ENCODE data around the gene ZBTB20.

The ZBTB20 gene

GRCh38 chr3:114295946-114296345, 851.1 kb downstream of the ZBTB20 start:
- DNase-seq (ENCODE audit: low spot score in 2 of 2) (no peak), ATAC-seq (no peak)
- Mint-ChIP-seq H3K9me3 (no peaks in the 10 kb centered on the region), H3K36me3 (peaks cover 76% of the 10 kb centered on the region), H3K4me3 (peak overlapping the region; percentile 70), H3K27ac (peak overlapping the region; percentile 88), H3K4me1 (peaks cover 75% of the 10 kb centered on the region)

GRCh38 chr3:114294940-114295480, 852.1 kb downstream of the ZBTB20 start:
- H3K4me3 Mint-ChIP-seq: peak overlapping the region; percentile 70
- H3K4me1 Mint-ChIP-seq: peaks cover 79% of the 10 kb centered on the region
- H3K36me3 Mint-ChIP-seq: peaks cover 74% of the 10 kb centered on the region
- H3K27ac Mint-ChIP-seq: peak overlapping the region; percentile 88
- H3K9me3 Mint-ChIP-seq: no peaks in the 10 kb centered on the region
- peak; percentile 3 for ATAC-seq
- DNase-seq (ENCODE audit: low spot score in 2 of 2): no peak

GRCh38 chr3:114293838-114294535, 853.1 kb downstream of the ZBTB20 start, which contains the start of gene TIGIT:
Gene TIGIT (plus strand): TSS chr3:114294028. CDS start chr3:114294062, 34 bp downstream.
- Mint-ChIP-seq H3K4me3 (peak within 1 kb of the TSS; percentile 70), H3K36me3 (peaks cover 63% of the 10 kb centered on the region), H3K4me1 (peaks cover 76% of the 10 kb centered on the region), H3K27ac (peak within 1 kb of the TSS; percentile 88), H3K9me3 (no peaks in the 10 kb centered on the region)
- ATAC-seq (no peak), DNase-seq (ENCODE audit: low spot score in 2 of 2) (peak in 1 of 2 donors; percentile 78)

- peaks cover 63% of the 10 kb centered on the region for H3K4me1 Mint-ChIP-seq
- peak overlapping the region; percentile 88 for H3K27ac Mint-ChIP-seq
- DNase-seq (ENCODE audit: low spot score in 2 of 2): peak; percentile 97 to 99
- peak overlapping the region; percentile 70 for H3K4me3 Mint-ChIP-seq
- no peaks in the 10 kb centered on the region for H3K9me3 Mint-ChIP-seq
- peaks cover 36% of the 10 kb centered on the region for H3K36me3 Mint-ChIP-seq
- peak; percentile 85 for ATAC-seq
Observed at GRCh38 chr3:114290911-114291901, 855.9 kb downstream of the ZBTB20 start.

GRCh38 chr3:114286266-114286665, 860.8 kb downstream of the ZBTB20 start:
- H3K4me1 Mint-ChIP-seq: peaks cover 39% of the 10 kb centered on the region

GRCh38 chr3:114285648-114286230, 861.3 kb downstream of the ZBTB20 start:
- ATAC-seq (peak; percentile 80), DNase-seq (ENCODE audit: low spot score in 2 of 2) (no peak)
- H3K9me3 Mint-ChIP-seq: no peaks in the 10 kb centered on the region
- H3K36me3 Mint-ChIP-seq: peaks cover 5% of the 10 kb centered on the region
- peak overlapping the region; percentile 88 for H3K27ac Mint-ChIP-seq
- peak overlapping the region; percentile 60 for H3K4me3 Mint-ChIP-seq
- H3K4me1 Mint-ChIP-seq: peaks cover 34% of the 10 kb centered on the region

More at GRCh38 chr3:114286266-114286665, 860.8 kb downstream of the ZBTB20 start:
- peak overlapping the region; percentile 88 for H3K27ac Mint-ChIP-seq
- DNase-seq (ENCODE audit: low spot score in 2 of 2): no peak
- peaks cover 10% of the 10 kb centered on the region for H3K36me3 Mint-ChIP-seq
- no peak for ATAC-seq
- no peaks in the 10 kb centered on the region for H3K9me3 Mint-ChIP-seq
- H3K4me3 Mint-ChIP-seq: peak overlapping the region; percentile 60

- H3K4me1 Mint-ChIP-seq: peaks cover 23% of the 10 kb centered on the region
- H3K36me3 Mint-ChIP-seq: no peaks in the 10 kb centered on the region
- ATAC-seq: no peak
- H3K27ac Mint-ChIP-seq: no peak overlapping the region
- H3K4me3 Mint-ChIP-seq: no peak overlapping the region
- no peaks in the 10 kb centered on the region for H3K9me3 Mint-ChIP-seq
- DNase-seq (ENCODE audit: low spot score in 2 of 2): no peak
Observed at GRCh38 chr3:114284644-114285043, 862.4 kb downstream of the ZBTB20 start.
